ENCODE results near the gene KIF25.

KIF25 gene

GRCh38 chr6:168016721-168017525, 19.5 kb downstream of the KIF25 start:
- no peak for FAIRE-seq
- DNase-seq (ENCODE audit: low spot score) = no peak

GRCh38 chr6:168017629-168018028, 20.2 kb downstream of the KIF25 start:
- DNase-seq (ENCODE audit: low spot score) (no peak), FAIRE-seq (no peak)

GRCh38 chr6:168018664-168019063, 21.2 kb downstream of the KIF25 start:
- FAIRE-seq = no peak
- DNase-seq (ENCODE audit: low spot score) = no peak

- no peak for DNase-seq (ENCODE audit: low spot score)
- FAIRE-seq = no peak
These were observed 22.8 kb downstream of the KIF25 start for GRCh38 chr6:168020242-168020641.

- FAIRE-seq (no peak), DNase-seq (ENCODE audit: low spot score) (no peak)
These were observed 24.1 kb downstream of the KIF25 start for GRCh38 chr6:168021581-168021980.

- no peak for FAIRE-seq
- no peak for DNase-seq (ENCODE audit: low spot score)
These were observed 25.2 kb downstream of the KIF25 start for GRCh38 chr6:168022488-168023321.

GRCh38 chr6:168024951-168025510, 27.6 kb downstream of the KIF25 start:
- FAIRE-seq = no peak
- no peak for DNase-seq (ENCODE audit: low spot score)

GRCh38 chr6:168025831-168026710, 28.6 kb downstream of the KIF25 start:
- DNase-seq (ENCODE audit: low spot score) = no peak
- FAIRE-seq = no peak

- DNase-seq (ENCODE audit: low spot score) = no peak
- no peak for FAIRE-seq
These were observed 29.5 kb downstream of the KIF25 start for GRCh38 chr6:168026925-168027324.

- FAIRE-seq (no peak), DNase-seq (ENCODE audit: low spot score) (no peak)
These were observed 30.1 kb downstream of the KIF25 start for GRCh38 chr6:168027521-168027920.

GRCh38 chr6:168028181-168028580, 30.7 kb downstream of the KIF25 start:
- FAIRE-seq = no peak
- no peak for DNase-seq (ENCODE audit: low spot score)

GRCh38 chr6:168029459-168030217, 32.2 kb downstream of the KIF25 start:
- FAIRE-seq (no peak), DNase-seq (ENCODE audit: low spot score) (no peak)

- FAIRE-seq (no peak), DNase-seq (ENCODE audit: low spot score) (no peak)
These were observed 32.8 kb downstream of the KIF25 start for GRCh38 chr6:168030218-168030746.

- DNase-seq (ENCODE audit: low spot score) = no peak
- FAIRE-seq = no peak
These were observed 33.4 kb downstream of the KIF25 start for GRCh38 chr6:168030908-168031307.

- FAIRE-seq = no peak
These were observed 34.0 kb downstream of the KIF25 start for GRCh38 chr6:168031411-168031971.

GRCh38 chr6:168032005-168032760, 34.7 kb downstream of the KIF25 start:
- peak; percentile 81 for DNase-seq (ENCODE audit: low spot score)

More at GRCh38 chr6:168031411-168031971, 34.0 kb downstream of the KIF25 start:
- no peak for DNase-seq (ENCODE audit: low spot score)

GRCh38 chr6:168033791-168034190, 36.3 kb downstream of the KIF25 start:
- DNase-seq (ENCODE audit: low spot score) (no peak), FAIRE-seq (no peak)

More at GRCh38 chr6:168032005-168032760, 34.7 kb downstream of the KIF25 start:
- peak; percentile 88 for FAIRE-seq

- FAIRE-seq = no peak
These were observed 37.1 kb downstream of the KIF25 start for GRCh38 chr6:168034537-168034936.

GRCh38 chr6:168035098-168035660, 37.7 kb downstream of the KIF25 start:
- FAIRE-seq (no peak), DNase-seq (ENCODE audit: low spot score) (peak; percentile 43)

More at GRCh38 chr6:168034537-168034936, 37.1 kb downstream of the KIF25 start:
- DNase-seq (ENCODE audit: low spot score) = no peak
